Measurements from ENCODE around the gene FBXO34.

GRCh38 chr14:55281316-55281839, 10.2 kb downstream of the FBXO34 start:
- no peak for TF ChIP-seq CTCF (IDR thresholded peaks at IDR 0.05)
- no peak for TF ChIP-seq POLR2A (IDR thresholded peaks at IDR 0.05)

Data from thyroid gland (tissue), 4 donors.